ENCODE measurements around the gene ZFAND2A. TPM values are rescaled to one million over a fixed set of nuclear protein-coding genes. Genes with fewer than 3 reads are reported as not detected.
"Not testable (repeated sequence)": the region's sequence is repeated elsewhere in the genome, so short reads cannot be mapped to it uniquely, and the experiment has no call there.

Gene ZFAND2A
- total RNA-seq, 1 experiment from 2014 or later, result 9.2 TPM

- Histone ChIP-seq H3K4me3 (ENCODE audit: insufficient read depth, low read depth, low read length) (no peak overlapping the region), H3K27me3 (ENCODE audit: control insufficient read depth, insufficient read depth, low read length) (no peaks in the 10 kb centered on the region), H3K36me3 (replicated peaks; ENCODE audit: control insufficient read depth, insufficient read depth, low read length) (peaks cover 7% of the 10 kb centered on the region)
- DNase-seq, result no peak
These were observed 10.6 kb downstream of the ZFAND2A start for GRCh38 chr7:1149351-1149794.

GRCh38 chr7:1147873-1148272 is 12.1 kb downstream of the ZFAND2A start:
- not testable (repeated sequence) for H3K27me3 ChIP-seq (ENCODE audit: control insufficient read depth, insufficient read depth, low read length); H3K4me3 ChIP-seq (ENCODE audit: insufficient read depth, low read depth, low read length); DNase-seq; H3K36me3 ChIP-seq (replicated peaks; ENCODE audit: control insufficient read depth, insufficient read depth, low read length)

GRCh38 chr7:1144269-1144771 is 15.7 kb downstream of the ZFAND2A start:
- H3K4me3 ChIP-seq (ENCODE audit: insufficient read depth, low read depth, low read length), result no peak overlapping the region
- peak; percentile 59 for DNase-seq
- no peaks in the 10 kb centered on the region for H3K27me3 ChIP-seq (ENCODE audit: control insufficient read depth, insufficient read depth, low read length)
- no peaks in the 10 kb centered on the region for H3K36me3 ChIP-seq (replicated peaks; ENCODE audit: control insufficient read depth, insufficient read depth, low read length)

- not testable (repeated sequence) for H3K4me3 ChIP-seq (ENCODE audit: insufficient read depth, low read depth, low read length); H3K27me3 ChIP-seq (ENCODE audit: control insufficient read depth, insufficient read depth, low read length); H3K36me3 ChIP-seq (replicated peaks; ENCODE audit: control insufficient read depth, insufficient read depth, low read length); DNase-seq
These were observed 17.0 kb downstream of the ZFAND2A start for GRCh38 chr7:1143031-1143430.

GRCh38 chr7:1142051-1142635 is 17.9 kb downstream of the ZFAND2A start:
- no peaks in the 10 kb centered on the region for H3K36me3 ChIP-seq (replicated peaks; ENCODE audit: control insufficient read depth, insufficient read depth, low read length)
- H3K27me3 ChIP-seq (ENCODE audit: control insufficient read depth, insufficient read depth, low read length), result no peaks in the 10 kb centered on the region
- H3K4me3 ChIP-seq (ENCODE audit: insufficient read depth, low read depth, low read length), result no peak overlapping the region
- DNase-seq, result no peak

GRCh38 chr7:1141651-1142050 is 18.3 kb downstream of the ZFAND2A start:
- H3K36me3 ChIP-seq (replicated peaks; ENCODE audit: control insufficient read depth, insufficient read depth, low read length), result no peaks in the 10 kb centered on the region
- no peak overlapping the region for H3K4me3 ChIP-seq (ENCODE audit: insufficient read depth, low read depth, low read length)
- no peak for DNase-seq
- no peaks in the 10 kb centered on the region for H3K27me3 ChIP-seq (ENCODE audit: control insufficient read depth, insufficient read depth, low read length)

GRCh38 chr7:1140476-1141104 is 19.4 kb downstream of the ZFAND2A start:
- Histone ChIP-seq H3K4me3 (ENCODE audit: insufficient read depth, low read depth, low read length) (no peak overlapping the region), H3K36me3 (replicated peaks; ENCODE audit: control insufficient read depth, insufficient read depth, low read length) (no peaks in the 10 kb centered on the region), H3K27me3 (ENCODE audit: control insufficient read depth, insufficient read depth, low read length) (no peaks in the 10 kb centered on the region)
- no peak for DNase-seq

- no peaks in the 10 kb centered on the region for H3K27me3 ChIP-seq (ENCODE audit: control insufficient read depth, insufficient read depth, low read length)
- no peaks in the 10 kb centered on the region for H3K36me3 ChIP-seq (replicated peaks; ENCODE audit: control insufficient read depth, insufficient read depth, low read length)
- no peak for DNase-seq
- peak overlapping the region; percentile 73 for H3K4me3 ChIP-seq (ENCODE audit: insufficient read depth, low read depth, low read length)
These were observed 22.4 kb downstream of the ZFAND2A start for GRCh38 chr7:1137517-1138167.

GRCh38 chr7:1136841-1137516 is 23.0 kb downstream of the ZFAND2A start:
- Histone ChIP-seq H3K27me3 (ENCODE audit: control insufficient read depth, insufficient read depth, low read length) (no peaks in the 10 kb centered on the region), H3K36me3 (replicated peaks; ENCODE audit: control insufficient read depth, insufficient read depth, low read length) (no peaks in the 10 kb centered on the region), H3K4me3 (ENCODE audit: insufficient read depth, low read depth, low read length) (peak overlapping the region; percentile 73)
- peak; percentile 60 for DNase-seq

GRCh38 chr7:1134951-1135350 is 25.0 kb downstream of the ZFAND2A start:
- DNase-seq, result no peak
- Histone ChIP-seq H3K4me3 (ENCODE audit: insufficient read depth, low read depth, low read length) (no peak overlapping the region), H3K27me3 (ENCODE audit: control insufficient read depth, insufficient read depth, low read length) (no peaks in the 10 kb centered on the region), H3K36me3 (replicated peaks; ENCODE audit: control insufficient read depth, insufficient read depth, low read length) (no peaks in the 10 kb centered on the region)

GRCh38 chr7:1131471-1132265 is 28.3 kb downstream of the ZFAND2A start:
- H3K36me3 ChIP-seq (replicated peaks; ENCODE audit: control insufficient read depth, insufficient read depth, low read length), result no peaks in the 10 kb centered on the region
- no peak overlapping the region for H3K4me3 ChIP-seq (ENCODE audit: insufficient read depth, low read depth, low read length)
- DNase-seq, result no peak
- H3K27me3 ChIP-seq (ENCODE audit: control insufficient read depth, insufficient read depth, low read length), result no peaks in the 10 kb centered on the region

GRCh38 chr7:1130021-1130990 is 29.7 kb downstream of the ZFAND2A start:
- H3K36me3 ChIP-seq (replicated peaks; ENCODE audit: control insufficient read depth, insufficient read depth, low read length), result no peaks in the 10 kb centered on the region
- no peak for DNase-seq
- no peak overlapping the region for H3K4me3 ChIP-seq (ENCODE audit: insufficient read depth, low read depth, low read length)
- no peaks in the 10 kb centered on the region for H3K27me3 ChIP-seq (ENCODE audit: control insufficient read depth, insufficient read depth, low read length)

GRCh38 chr7:1129431-1129830 is 30.6 kb downstream of the ZFAND2A start:
- Histone ChIP-seq H3K36me3 (replicated peaks; ENCODE audit: control insufficient read depth, insufficient read depth, low read length) (no peaks in the 10 kb centered on the region), H3K27me3 (ENCODE audit: control insufficient read depth, insufficient read depth, low read length) (no peaks in the 10 kb centered on the region), H3K4me3 (ENCODE audit: insufficient read depth, low read depth, low read length) (no peak overlapping the region)
- no peak for DNase-seq

Data from H7 (cell line).